Limb (tissue), 2 donors: ENCODE results near the gene PADI6.
A peak's percentile ranks its signal among the peaks of the same experiment; 100 is the strongest.

Experiments
- DNase-seq, 2 donors: peaks; one replicate each; pipeline ENCODE4 v3.0.0-alpha.2; 2016; ENCODE audit errors: extremely low spot score in 2 of 2

Gene PADI6

DNA sequence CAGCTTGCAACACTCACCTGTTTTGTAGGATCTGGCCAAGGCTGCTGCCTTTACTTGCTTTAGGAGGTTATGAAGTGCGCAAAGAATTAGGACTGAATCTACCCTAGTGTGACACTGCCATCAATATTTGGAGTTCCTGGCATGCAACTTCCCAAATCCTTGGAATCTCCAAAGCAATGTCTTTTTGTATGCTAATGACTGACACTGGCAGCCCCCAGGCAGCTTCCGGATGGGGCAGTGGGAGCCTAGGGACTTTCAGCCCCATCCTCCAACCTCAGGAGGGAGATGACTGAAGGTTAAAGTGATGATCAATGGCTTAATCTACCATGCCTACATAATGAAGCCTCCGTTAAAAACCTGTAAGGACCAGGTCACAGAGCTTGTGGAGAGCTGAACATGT is 62.0 kb downstream of the PADI6 start:
- no peak for DNase-seq

DNA sequence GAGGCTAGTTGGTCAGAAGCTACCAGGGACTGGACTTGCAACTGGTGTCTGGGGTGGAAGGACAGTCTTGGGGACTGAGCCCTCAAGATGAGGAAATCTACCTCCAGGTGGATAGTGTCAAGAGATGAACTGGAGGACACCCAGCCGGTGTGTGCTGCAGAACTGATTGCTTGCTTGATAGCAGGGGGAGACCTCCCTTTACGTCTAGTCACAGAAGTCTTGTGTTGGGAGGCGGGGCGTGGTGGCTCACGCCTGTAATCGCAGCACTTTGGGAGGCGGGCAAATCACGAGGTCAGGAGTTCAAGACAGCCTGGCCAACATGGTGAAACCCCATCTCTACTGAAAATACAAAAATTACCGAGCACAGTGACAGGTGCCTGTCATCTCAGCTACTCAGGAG is 62.6 kb downstream of the PADI6 start:
- no peak for DNase-seq

DNA sequence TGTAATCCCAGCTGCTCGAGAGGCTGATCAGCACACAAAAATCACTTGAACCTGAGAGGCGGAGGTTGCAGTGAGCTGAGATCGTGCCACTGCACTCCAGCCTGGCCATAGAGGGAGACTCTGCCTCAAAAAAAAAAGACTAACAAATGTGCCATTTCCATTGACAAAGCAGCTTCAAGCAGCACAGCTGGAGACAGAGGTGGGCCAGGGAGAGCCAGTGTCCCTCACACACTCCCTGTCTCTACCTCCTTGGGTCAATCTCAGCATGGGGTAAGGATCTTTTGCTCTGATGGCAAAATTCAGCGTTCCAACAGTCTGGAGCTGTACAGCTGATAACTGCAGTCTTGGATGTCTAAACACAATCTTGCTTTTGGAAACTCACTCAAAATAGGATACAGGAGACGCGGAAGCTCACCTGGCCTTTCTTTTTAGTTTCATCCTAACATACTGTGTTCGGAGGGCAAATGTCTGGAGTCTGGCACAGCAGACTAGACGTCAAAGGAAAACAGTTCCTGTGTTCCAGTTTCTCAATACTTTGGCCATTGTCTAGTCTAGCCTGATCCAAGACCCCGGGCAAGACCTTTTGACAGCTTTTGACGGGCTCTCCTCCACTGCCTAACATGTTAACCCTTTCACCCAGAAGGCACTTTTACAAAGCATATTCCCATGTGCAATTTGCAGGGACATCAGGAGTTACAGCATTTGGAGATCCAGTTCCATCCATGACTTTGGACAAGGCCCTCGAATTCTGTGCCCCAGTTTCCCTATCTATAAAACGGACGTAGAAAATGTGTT is 64.6 kb downstream of the PADI6 start:
- DNase-seq = no peak

DNA sequence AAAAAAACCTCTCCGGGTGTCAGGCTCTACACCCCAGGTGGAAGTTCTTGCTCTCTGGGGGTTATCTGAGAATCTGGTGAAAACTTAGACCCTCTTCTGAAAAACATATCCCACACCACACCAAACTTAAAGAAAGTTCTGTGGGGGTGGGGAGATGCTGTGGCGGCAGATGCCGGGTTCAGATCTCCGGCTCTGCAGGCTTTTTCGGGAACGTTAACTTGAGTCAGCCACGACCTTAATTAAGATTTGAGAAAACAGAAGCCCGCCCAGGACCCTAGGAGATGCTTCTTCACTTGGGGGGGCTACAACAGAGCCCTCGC is 65.2 kb downstream of the PADI6 start:
- no peak for DNase-seq

DNA sequence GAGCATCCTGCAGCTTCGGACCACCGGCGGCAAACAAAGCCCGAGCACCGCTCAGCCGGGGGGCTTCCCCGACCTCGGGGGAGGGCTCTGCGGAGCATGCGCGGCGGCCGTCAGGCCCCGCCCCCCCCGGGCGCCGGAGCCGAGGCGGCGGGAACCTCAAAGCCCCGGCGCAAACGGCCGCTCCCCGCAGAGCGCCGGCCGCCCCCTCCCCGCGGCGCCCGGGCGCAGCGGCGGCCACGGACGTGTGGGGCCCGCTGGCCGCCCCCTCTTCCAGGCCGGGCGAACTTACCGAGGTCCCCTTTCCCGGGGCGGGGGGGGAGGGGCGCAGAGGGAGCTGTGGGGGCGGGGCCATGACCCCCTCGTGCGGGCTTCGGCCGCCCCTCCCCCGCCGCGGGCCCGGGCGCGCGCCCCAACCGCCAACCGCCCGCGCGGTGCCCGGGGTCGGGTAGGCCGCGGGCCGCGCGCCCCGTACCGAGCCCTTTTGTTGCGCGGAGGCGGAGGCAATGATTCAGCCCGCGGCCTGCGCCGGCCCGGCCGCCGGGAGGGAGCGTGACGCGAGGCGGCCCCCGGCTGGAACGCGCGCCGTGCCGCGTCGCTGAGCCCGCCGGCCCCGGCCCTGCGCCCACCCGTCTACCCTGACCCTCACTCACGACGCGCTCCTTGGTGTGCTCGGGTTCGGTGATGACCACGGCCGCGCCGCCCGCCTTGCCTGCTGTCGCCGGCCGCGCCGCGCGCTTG is 65.8 kb downstream of the PADI6 start:
- peak; percentile 34 to 83 for DNase-seq

DNA sequence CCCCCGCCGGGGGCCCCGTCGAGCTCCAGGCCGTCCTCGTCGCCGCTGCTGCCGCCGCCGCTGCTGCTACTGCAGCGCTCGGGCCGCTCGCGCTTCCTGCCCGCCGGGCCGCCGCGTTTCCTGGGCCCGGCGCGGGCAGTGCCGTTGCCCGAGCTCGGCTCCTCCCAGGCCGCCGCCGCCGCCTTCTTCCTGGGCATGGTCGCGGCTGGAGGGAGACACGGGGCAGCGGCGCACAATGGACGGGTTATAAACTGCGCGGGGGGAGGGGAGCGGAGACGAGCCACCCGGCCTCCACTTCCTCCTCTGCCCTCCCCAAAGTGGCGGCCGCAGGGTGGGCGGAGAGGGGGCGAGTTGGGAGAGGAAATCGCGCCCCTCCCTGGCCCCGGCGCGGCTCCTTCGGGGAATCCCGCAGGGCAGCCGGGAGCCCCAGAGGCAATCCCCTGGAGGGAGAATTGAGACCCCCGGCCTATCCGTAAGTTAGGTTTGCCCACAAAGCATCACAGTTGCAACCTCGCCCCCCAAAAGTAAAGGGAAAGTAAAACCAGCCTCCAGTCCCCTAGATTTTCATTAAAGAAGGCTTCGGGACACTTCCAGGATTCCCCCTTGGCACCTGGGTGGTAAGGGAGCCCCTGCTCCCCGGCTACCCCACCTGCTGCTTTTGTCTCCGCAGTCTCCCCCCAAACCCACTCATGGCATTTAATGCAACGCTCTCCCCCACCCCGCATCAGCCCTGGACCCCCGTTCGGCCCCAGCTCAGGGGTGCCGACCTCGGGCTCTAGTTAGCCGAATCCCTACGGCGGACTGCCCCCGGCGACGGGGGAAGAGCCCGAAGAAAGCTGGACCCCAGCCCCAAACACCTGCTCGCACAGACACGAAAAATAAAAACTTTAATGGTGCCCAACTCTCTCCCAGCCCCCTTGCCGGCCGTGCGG is 66.6 kb downstream of the PADI6 start:
- DNase-seq = peak in 1 of 2 donors; percentile 76

DNA sequence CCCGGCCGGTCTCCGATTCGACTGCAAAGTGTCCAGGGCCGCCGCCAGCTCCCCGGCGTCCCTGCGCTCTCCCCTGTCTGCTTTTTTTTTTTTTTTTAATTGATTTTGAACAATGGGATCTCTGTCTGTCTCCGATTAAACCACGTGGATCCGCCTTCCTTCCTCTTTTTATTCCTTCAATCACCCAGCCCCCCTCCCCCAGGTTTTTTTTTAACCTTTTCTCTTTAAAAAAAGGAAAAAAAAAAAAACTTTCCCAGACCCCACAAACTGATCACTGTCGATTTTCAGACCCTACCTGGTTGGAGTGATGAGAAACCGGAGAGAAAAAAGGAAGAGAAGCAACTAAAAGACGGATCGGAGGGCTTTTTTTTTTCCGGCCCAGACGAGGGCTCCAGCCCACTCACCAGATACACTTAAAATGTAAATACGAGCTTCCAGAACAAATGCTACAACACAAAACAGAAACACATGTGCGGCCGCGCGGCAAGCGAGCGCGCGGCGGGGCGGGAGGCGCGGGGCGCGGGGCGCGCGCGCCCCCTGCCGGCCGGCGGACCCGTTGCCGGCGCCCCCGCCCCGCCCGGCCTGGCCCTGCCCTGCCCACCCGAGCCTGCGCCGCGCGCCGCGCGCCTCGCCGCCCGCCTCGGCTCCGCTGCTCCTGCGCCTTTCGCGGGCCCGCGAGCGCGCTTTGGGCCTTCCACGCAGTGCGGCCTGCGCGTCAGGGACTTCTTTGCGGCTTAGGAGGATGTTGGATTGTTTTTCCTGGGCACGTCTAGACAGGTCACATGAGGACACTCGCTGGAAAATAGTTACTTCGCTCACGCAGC is 67.5 kb downstream of the PADI6 start, which contains the start of gene RCC2:
RCC2 (minus strand) TSS at position 428 of the 824 bp plus-strand sequence. CDS start 1,163 bp downstream, outside the sequence.
- peak; percentile 79 to 81 for DNase-seq

DNA sequence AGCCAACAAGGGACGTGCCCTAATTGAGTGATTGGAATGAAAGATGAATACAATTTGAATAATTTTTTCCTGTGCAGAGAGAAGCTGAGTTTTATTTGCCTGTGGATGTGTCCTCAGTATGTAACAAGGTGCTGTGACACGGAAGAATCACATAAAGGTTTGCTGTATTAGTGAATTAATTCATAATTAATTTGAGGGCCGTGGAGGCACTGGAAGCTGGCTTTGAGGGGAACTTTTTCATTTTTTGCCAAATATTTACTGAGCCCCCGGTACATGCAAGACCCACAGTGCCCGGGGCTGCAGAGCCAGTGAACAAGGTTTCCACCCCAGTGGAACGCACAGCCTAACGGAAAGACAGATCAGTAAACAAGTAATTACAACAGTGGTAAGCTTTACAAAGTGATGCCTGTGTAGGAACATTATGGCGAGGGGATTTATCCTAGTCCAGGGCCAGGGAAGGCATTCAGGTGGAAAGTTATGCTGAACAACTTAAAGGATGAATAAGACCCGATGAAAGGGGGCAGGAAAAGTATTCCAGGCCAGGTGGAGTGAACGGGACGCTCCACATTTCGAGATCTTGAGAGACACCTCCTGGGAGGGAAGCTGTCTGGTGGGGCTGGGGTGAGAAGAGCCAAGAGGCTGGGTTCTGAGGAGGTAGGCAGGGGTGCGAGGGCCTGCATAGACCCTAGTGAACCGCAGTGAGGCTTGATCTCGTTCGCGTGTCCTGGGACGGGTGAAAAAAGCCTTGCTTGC is 68.3 kb downstream of the PADI6 start:
- no peak for DNase-seq

DNA sequence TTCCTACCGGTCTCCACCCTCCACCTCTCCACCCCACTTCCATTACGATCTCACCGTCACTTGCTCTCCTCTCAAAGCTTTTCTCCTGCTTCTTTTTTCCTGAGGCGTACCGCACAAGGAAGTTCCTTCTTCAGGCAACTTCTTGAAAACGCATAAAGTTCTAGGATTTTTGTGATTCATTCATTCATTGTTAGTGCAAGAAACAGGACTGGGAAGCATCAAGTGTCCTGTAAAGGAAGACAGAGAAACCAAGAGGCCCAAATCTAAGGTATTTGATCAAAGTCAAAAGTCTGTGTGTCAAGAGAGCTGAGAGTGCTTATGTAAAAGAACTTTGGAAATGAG is 68.8 kb downstream of the PADI6 start:
- no peak for DNase-seq

DNA sequence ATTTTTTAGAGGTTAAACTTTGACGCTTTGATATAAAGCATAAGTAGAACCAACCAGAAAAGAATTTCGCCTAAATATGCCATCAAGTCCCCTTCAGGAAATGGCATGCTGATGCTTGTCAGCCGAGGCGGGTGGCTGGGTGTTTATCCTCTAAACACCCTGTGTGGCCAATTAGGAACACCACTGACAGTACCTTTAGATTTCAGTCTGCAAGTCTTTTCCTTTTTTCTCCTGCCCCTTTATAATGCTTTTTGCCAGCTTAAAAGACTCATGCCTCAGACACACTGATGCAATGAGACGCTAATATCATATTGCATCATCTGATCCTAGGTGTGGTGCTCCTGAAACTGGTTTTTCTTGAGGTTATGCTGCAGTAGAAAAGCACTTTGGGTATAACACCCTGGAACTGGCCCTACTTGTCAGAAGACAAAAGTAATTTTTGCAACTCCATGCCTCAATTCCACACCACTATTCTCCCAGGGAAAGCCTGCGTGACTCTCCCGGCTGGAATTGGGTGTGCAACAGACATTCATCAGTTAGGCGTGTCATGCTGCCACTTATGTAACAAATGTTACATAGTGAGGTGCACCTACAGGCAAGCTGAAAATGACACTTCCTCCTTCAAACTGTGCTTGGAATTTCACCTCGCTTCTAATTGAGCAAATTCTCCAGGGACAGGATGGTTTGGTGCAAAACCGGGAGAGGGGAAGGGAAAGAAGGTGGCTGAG is 69.4 kb downstream of the PADI6 start:
- DNase-seq = no peak

DNA sequence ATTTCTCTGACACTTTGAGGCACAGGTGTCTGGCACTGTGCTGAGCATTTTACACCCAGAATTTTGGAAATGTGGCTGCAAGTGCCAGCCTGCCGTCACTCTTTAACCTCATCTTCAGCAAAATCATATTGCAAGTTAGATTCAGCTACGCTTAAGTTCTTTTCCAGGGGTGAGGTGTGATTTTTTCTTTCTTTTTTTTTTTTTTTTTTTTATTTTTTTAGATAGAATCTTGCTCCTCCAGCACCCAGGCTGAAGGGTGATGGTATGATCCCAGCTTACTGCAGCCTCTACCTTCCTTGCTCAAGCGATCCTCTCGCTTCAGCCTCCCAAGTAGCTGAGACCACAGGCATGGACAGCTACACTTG is 70.0 kb downstream of the PADI6 start:
- DNase-seq = no peak

DNA sequence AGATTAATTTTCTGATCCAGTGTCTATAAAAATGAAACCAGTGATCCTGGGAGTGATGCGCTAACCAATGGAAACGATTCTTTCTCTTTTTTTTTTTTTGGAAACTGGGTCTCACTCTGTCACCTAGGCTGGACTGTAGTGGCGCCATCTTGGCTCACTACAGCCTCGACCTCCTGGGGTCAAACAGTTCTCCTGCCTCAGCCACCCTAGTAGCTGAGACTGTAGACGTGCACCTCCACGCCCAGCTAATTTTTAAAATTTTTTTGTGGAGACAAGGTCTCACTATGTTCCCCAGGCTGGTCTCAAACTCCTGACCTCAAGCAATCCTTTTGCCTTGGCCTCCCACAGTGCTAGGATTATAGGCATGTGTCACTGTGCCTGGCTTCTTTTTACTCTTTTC is 70.8 kb downstream of the PADI6 start:
- DNase-seq = no peak

DNA sequence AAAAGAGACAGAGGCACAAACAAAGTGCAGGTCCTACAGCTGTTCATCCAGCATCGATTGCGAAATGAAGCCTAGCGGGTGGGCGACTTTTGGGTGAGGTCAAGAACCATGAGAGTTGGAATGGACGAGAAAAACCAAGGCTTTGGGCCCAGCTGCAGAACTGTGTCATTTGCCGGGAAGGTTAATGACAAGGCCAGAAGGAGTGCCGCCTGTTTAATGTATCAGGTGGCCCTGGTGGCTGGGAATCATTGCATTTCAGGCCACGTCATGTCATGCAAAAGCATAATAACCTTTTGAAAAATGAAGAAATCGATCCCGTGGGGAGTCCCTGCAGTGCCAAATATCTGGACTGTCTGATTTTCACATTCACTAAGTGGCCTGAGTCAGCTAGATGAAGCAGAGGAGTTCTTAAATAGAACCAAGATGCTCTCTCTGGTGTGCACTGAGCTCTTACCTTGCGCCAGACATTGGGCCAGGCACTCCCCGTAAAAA is 75.6 kb downstream of the PADI6 start:
- no peak for DNase-seq
